C4-2B (cell line): ENCODE data around the gene DLGAP1.

Source experiments
- ZFX ChIP-seq: fragments of 450-650 bp; IDR thresholded peaks from 2 replicates; pipeline ENCODE4 v1.6.1; 2017
- TF ChIP-seq, protein P1 (sequence below): fragments of 450-650 bp; conservative IDR thresholded peaks from 2 replicates; pipeline ENCODE4 v1.5.1; 2017; ENCODE audit warnings: mild to moderate bottlenecking

DNA sequence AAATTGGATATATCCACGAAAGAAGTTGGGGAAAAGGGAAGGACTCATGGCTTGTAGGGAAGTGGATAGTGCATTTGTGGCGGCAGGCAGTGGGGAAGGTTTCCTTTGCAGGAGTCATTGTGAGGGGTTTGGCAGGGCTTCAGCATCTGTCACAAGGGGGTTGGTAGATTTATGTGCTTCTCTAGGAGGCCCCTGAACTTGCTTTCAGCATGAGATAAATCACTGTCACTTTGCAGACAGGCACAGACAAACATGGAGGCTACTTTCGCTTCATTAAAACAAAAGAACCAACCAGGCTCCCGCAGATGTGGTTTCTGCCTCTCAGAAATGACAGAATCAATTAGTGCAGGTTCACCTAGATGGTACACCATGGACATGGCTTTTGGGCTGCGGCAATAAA lies 664.4 kb downstream of the DLGAP1 start:
- TF ChIP-seq, protein P1, sequence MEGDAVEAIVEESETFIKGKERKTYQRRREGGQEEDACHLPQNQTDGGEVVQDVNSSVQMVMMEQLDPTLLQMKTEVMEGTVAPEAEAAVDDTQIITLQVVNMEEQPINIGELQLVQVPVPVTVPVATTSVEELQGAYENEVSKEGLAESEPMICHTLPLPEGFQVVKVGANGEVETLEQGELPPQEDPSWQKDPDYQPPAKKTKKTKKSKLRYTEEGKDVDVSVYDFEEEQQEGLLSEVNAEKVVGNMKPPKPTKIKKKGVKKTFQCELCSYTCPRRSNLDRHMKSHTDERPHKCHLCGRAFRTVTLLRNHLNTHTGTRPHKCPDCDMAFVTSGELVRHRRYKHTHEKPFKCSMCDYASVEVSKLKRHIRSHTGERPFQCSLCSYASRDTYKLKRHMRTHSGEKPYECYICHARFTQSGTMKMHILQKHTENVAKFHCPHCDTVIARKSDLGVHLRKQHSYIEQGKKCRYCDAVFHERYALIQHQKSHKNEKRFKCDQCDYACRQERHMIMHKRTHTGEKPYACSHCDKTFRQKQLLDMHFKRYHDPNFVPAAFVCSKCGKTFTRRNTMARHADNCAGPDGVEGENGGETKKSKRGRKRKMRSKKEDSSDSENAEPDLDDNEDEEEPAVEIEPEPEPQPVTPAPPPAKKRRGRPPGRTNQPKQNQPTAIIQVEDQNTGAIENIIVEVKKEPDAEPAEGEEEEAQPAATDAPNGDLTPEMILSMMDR: no peak
- TF ChIP-seq ZFX: no peak
